GM19397 (cell line): ENCODE results near the gene CTR9.
A peak's percentile ranks its signal among the peaks of the same experiment; 100 is the strongest.
"Not testable (repeated sequence)": the region's sequence is repeated elsewhere in the genome, so short reads cannot be mapped to it uniquely, and the experiment has no call there.

Experiments
- ATAC-seq: cut with Tn5 transposase; IDR thresholded peaks from one replicate; pipeline ENCODE4 v1.9.1; 2021; ENCODE audit warnings: mild to moderate bottlenecking, moderate library complexity; ENCODE audit not compliant: unreplicated experiment

The CTR9 gene

DNA sequence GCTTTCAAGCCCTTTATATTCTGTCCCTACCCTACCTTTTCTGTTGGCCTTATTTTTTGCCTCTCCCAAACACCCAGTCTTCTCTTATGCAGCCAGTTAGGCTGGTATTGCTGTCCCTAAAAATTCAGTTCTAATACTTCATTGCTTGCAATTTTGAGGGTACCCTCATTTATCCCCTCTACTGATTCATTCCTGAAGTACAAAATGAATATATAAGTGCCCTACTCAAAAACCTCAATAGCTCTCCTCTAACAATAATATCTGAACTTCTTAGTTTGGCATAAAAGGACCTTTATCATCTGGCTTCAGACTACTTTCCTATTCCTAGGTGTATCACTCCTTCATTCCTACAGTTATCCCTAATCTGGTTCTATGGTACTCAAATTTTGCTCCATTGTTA, 62.9 kb downstream of the CTR9 start:
- ATAC-seq = no peak

- ATAC-seq = no peak
Observed at GRCh38 chr11:10818594-10818993, 67.5 kb downstream of the CTR9 start.

DNA sequence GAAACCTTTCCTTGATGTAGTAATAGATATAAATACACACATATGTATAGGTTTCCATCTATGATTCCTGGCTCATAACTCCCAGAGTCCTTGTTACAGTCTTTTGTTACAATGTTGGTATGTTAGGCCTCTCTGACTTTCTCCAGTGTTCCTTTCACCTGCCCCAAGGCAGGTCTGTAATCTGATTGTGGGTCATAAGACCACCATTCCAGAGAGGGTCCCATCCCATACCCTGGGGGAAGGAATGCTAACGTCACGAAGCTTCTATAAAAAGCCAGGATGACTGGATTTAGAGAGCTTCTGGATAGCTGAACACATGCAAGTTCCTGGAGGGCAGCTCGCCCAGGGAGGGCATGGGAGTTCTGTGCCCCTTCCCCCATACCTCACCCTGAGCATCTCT, 71.4 kb downstream of the CTR9 start:
- ATAC-seq = not testable (repeated sequence)

DNA sequence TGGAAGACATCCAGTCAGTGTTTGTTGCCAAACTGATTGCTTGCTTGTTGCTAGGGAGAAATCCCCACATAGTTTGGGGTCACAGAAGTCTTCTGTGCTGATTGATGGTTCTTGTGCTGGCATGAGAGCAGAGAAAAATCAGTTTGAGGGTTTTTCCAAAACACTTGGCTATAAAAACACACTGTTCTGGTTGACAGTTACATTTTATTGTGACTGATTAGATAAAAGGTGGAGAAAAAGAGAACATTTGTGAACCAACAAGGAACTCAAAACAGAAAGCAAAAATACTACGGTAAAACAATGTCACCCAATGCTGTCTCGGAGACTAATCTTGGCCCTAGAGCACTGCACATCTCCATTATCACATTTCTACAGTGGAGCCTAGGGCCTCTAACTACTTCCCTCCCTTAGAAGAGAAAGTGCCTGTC, 72.1 kb downstream of the CTR9 start:
- ATAC-seq = no peak

- ATAC-seq = peak; percentile 71
Observed at GRCh38 chr11:10824888-10825287, 73.8 kb downstream of the CTR9 start.

- ATAC-seq = no peak
Observed at GRCh38 chr11:10828402-10828801, 77.4 kb downstream of the CTR9 start.

- ATAC-seq = no peak
Observed at GRCh38 chr11:10829139-10829538, 78.1 kb downstream of the CTR9 start.
